Activated T-helper 2 cell treated with anti-CD3 and anti-CD28 coated beads, Interferon-gamma antibody, Interleukin-2, Interleukin-4, amounts not matched to agents 10 μg/mL and 5 μg/mL and 100 μg/mL, durations not matched to agents 14 hours and 24 hours and 36 hours (primary cell): ENCODE data around the gene AGAP5. TPM values are rescaled to one million over a fixed set of nuclear protein-coding genes. Genes with fewer than 3 reads are reported as not detected.
"Not testable (repeated sequence)": the region's sequence is repeated elsewhere in the genome, so short reads cannot be mapped to it uniquely, and the experiment has no call there.

Experiments used
- DNase-seq: peaks from one replicate; pipeline ENCODE4 v3.0.0; 2021; ENCODE audit warnings: low spot score
- H3K27ac Mint-ChIP-seq: one replicate; pipeline ENCODE4 v1.8.0; 2021; ENCODE audit warnings: mixed read lengths
- H3K27me3 Mint-ChIP-seq: one replicate; pipeline ENCODE4 v1.8.0; 2021; ENCODE audit warnings: low read depth, mixed read lengths
- H3K36me3 Mint-ChIP-seq: one replicate; pipeline ENCODE4 v1.8.0; 2021; ENCODE audit warnings: low read depth, mixed read lengths
- H3K4me1 Mint-ChIP-seq: one replicate; pipeline ENCODE4 v1.8.0; 2021; ENCODE audit warnings: low read depth, mixed read lengths
- H3K4me3 Mint-ChIP-seq: one replicate; pipeline ENCODE4 v1.8.0; 2021; ENCODE audit warnings: low read depth, mild to moderate bottlenecking, moderate library complexity, mixed read lengths
- H3K9me3 Mint-ChIP-seq: one replicate; pipeline ENCODE4 v1.8.0; 2021; ENCODE audit warnings: mixed read lengths
- intact Hi-C: fragments of 100-400 bp; cut with micrococcal nuclease; formaldehyde crosslinking; loops from one replicate; pipeline ENCODE4 v1.15.1; 2023
- total RNA-seq: library from RNA; stranded (reverse); gene quantifications from 2 replicates; pipeline ENCODE4 v1.2.3, GENCODE V29; 2022

The AGAP5 gene
- total RNA-seq, 1 donor from 2014 or later = 18.8 TPM

GRCh38 chr10:73707628-73708027 lies 9.7 kb upstream of the AGAP5 start:
- H3K27me3 Mint-ChIP-seq, H3K4me1 Mint-ChIP-seq, H3K27ac Mint-ChIP-seq, intact Hi-C loops, H3K9me3 Mint-ChIP-seq, H3K4me3 Mint-ChIP-seq, DNase-seq: not testable (repeated sequence)
- peaks cover 26% of the 10 kb centered on the region for H3K36me3 Mint-ChIP-seq

GRCh38 chr10:73706488-73706887 lies 8.6 kb upstream of the AGAP5 start:
- intact Hi-C loops, H3K4me1 Mint-ChIP-seq, DNase-seq, H3K27me3 Mint-ChIP-seq, H3K27ac Mint-ChIP-seq, H3K4me3 Mint-ChIP-seq, H3K9me3 Mint-ChIP-seq: not testable (repeated sequence)
- H3K36me3 Mint-ChIP-seq = peaks cover 29% of the 10 kb centered on the region

GRCh38 chr10:73705506-73706072 lies 7.7 kb upstream of the AGAP5 start:
- intact Hi-C loops, DNase-seq, H3K4me3 Mint-ChIP-seq, H3K27me3 Mint-ChIP-seq, H3K4me1 Mint-ChIP-seq, H3K9me3 Mint-ChIP-seq, H3K27ac Mint-ChIP-seq: not testable (repeated sequence)
- peaks cover 30% of the 10 kb centered on the region for H3K36me3 Mint-ChIP-seq

- H3K4me1 Mint-ChIP-seq, DNase-seq, H3K27ac Mint-ChIP-seq, intact Hi-C loops, H3K9me3 Mint-ChIP-seq, H3K4me3 Mint-ChIP-seq, H3K27me3 Mint-ChIP-seq: not testable (repeated sequence)
- peaks cover 25% of the 10 kb centered on the region for H3K36me3 Mint-ChIP-seq
These were observed 6.0 kb upstream of the AGAP5 start for GRCh38 chr10:73703924-73704323.

GRCh38 chr10:73698819-73699218 lies 910 bp upstream of the AGAP5 start:
- intact Hi-C loops, H3K27me3 Mint-ChIP-seq, H3K4me3 Mint-ChIP-seq, H3K27ac Mint-ChIP-seq, H3K9me3 Mint-ChIP-seq, DNase-seq, H3K4me1 Mint-ChIP-seq: not testable (repeated sequence)
- peaks cover 27% of the 10 kb centered on the region for H3K36me3 Mint-ChIP-seq

GRCh38 chr10:73695302-73695701 lies 2.6 kb downstream of the AGAP5 start:
- H3K4me1 Mint-ChIP-seq, H3K9me3 Mint-ChIP-seq, H3K27ac Mint-ChIP-seq, H3K27me3 Mint-ChIP-seq, intact Hi-C loops, H3K4me3 Mint-ChIP-seq, DNase-seq: not testable (repeated sequence)
- peaks cover 13% of the 10 kb centered on the region for H3K36me3 Mint-ChIP-seq

- H3K27ac Mint-ChIP-seq, intact Hi-C loops, H3K27me3 Mint-ChIP-seq, DNase-seq, H3K4me1 Mint-ChIP-seq, H3K4me3 Mint-ChIP-seq, H3K36me3 Mint-ChIP-seq, H3K9me3 Mint-ChIP-seq: not testable (repeated sequence)
These were observed 7.2 kb downstream of the AGAP5 start for GRCh38 chr10:73690755-73691154.

GRCh38 chr10:73689596-73689995 lies 8.3 kb downstream of the AGAP5 start:
- intact Hi-C loops, H3K36me3 Mint-ChIP-seq, H3K4me1 Mint-ChIP-seq, H3K4me3 Mint-ChIP-seq, DNase-seq, H3K27ac Mint-ChIP-seq, H3K27me3 Mint-ChIP-seq, H3K9me3 Mint-ChIP-seq: not testable (repeated sequence)

GRCh38 chr10:73687641-73688040 lies 10.3 kb downstream of the AGAP5 start:
- H3K27me3 Mint-ChIP-seq, H3K4me3 Mint-ChIP-seq, H3K27ac Mint-ChIP-seq, intact Hi-C loops, DNase-seq, H3K9me3 Mint-ChIP-seq, H3K4me1 Mint-ChIP-seq, H3K36me3 Mint-ChIP-seq: not testable (repeated sequence)

- H3K4me1 Mint-ChIP-seq, intact Hi-C loops, DNase-seq, H3K36me3 Mint-ChIP-seq, H3K9me3 Mint-ChIP-seq, H3K27ac Mint-ChIP-seq, H3K4me3 Mint-ChIP-seq, H3K27me3 Mint-ChIP-seq: not testable (repeated sequence)
These were observed 23.4 kb downstream of the AGAP5 start for GRCh38 chr10:73674546-73674945.

- intact Hi-C loops, H3K9me3 Mint-ChIP-seq, H3K36me3 Mint-ChIP-seq, H3K4me3 Mint-ChIP-seq, H3K4me1 Mint-ChIP-seq, H3K27ac Mint-ChIP-seq, DNase-seq, H3K27me3 Mint-ChIP-seq: not testable (repeated sequence)
These were observed 29.5 kb downstream of the AGAP5 start for GRCh38 chr10:73668378-73668777.

GRCh38 chr10:73666153-73666809 lies 31.6 kb downstream of the AGAP5 start:
- H3K27me3 Mint-ChIP-seq, intact Hi-C loops, DNase-seq, H3K9me3 Mint-ChIP-seq, H3K4me1 Mint-ChIP-seq, H3K4me3 Mint-ChIP-seq, H3K27ac Mint-ChIP-seq, H3K36me3 Mint-ChIP-seq: not testable (repeated sequence)

GRCh38 chr10:73665581-73665980 lies 32.3 kb downstream of the AGAP5 start:
- H3K4me1 Mint-ChIP-seq, H3K9me3 Mint-ChIP-seq, H3K27me3 Mint-ChIP-seq, H3K4me3 Mint-ChIP-seq, intact Hi-C loops, H3K27ac Mint-ChIP-seq, DNase-seq, H3K36me3 Mint-ChIP-seq: not testable (repeated sequence)
